ENCODE data around the gene TBCC.
A peak's percentile ranks its signal among the peaks of the same experiment; 100 is the strongest.

The TBCC gene

GRCh38 chr6:42726026-42726425 lies 19.9 kb downstream of the TBCC start:
- no peaks in the 10 kb centered on the region for H3K27me3 ChIP-seq (ENCODE audit: low read depth, low read length)
- TF ChIP-seq EZH2phosphoT487 (IDR thresholded peaks at IDR 0.05; ENCODE audit: low read depth) = no peak
- no peak for TF ChIP-seq CTCF (IDR thresholded peaks at IDR 0.05; ENCODE audit: low read depth, low read length)
- peak overlapping the region; percentile 94 for H2AFZ ChIP-seq (ENCODE audit: low read depth, low read length)
- no peaks in the 10 kb centered on the region for H3K79me2 ChIP-seq (ENCODE audit: low read length)
- H3K9ac ChIP-seq (ENCODE audit: low read length) = peak overlapping the region; percentile 53
- H3K4me1 ChIP-seq (ENCODE audit: low read length) = peaks cover 12% of the 10 kb centered on the region
- no peaks in the 10 kb centered on the region for H3K9me3 ChIP-seq (ENCODE audit: insufficient read depth, low read length)
- no peaks in the 10 kb centered on the region for H4K20me1 ChIP-seq (ENCODE audit: insufficient read depth, low read length)
- peak overlapping the region; percentile 24; the same call in 1 of the 2 replicates for H3K27ac ChIP-seq (ENCODE audit: low read length)
- H3K4me2 ChIP-seq (ENCODE audit: low read length) = peak overlapping the region; percentile 79
- peak overlapping the region; percentile 63 for H3K4me3 ChIP-seq (ENCODE audit: low read length)
- H3K36me3 ChIP-seq (replicated peaks; ENCODE audit: low read depth, low read length) = no peaks in the 10 kb centered on the region

DNA sequence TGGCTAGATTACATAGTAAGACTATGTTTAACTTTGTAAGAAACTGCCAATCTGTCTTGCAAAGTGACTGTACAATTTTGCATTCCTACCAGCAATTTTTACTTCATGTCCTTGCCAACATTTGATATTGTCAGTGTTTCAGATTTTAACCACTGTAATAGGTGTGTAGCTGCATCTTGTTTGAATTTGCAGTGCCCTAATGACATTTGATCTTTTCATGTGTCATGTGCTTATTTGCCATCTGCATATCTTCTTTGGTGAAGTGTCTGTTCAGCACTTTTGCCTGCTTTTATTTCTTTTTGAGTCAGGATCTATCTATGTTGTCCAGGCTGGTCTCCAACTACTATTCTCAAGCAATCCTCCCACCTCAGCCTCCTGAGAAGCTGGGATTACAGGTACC lies 21.1 kb downstream of the TBCC start:
- Histone ChIP-seq H3K4me1 (ENCODE audit: low read length) (peaks cover 12% of the 10 kb centered on the region), H3K9ac (ENCODE audit: low read length) (no peak overlapping the region), H3K4me3 (ENCODE audit: low read length) (no peak overlapping the region), H3K4me2 (ENCODE audit: low read length) (no peak overlapping the region), H4K20me1 (ENCODE audit: insufficient read depth, low read length) (no peaks in the 10 kb centered on the region), H2AFZ (ENCODE audit: low read depth, low read length) (no peak overlapping the region), H3K79me2 (ENCODE audit: low read length) (no peaks in the 10 kb centered on the region), H3K27ac (ENCODE audit: low read length) (no peak overlapping the region), H3K27me3 (ENCODE audit: low read depth, low read length) (peaks cover 9% of the 10 kb centered on the region; the same call in 1 of the 2 replicates), H3K36me3 (replicated peaks; ENCODE audit: low read depth, low read length) (no peaks in the 10 kb centered on the region), H3K9me3 (ENCODE audit: insufficient read depth, low read length) (no peaks in the 10 kb centered on the region)
- TF ChIP-seq CTCF (IDR thresholded peaks at IDR 0.05; ENCODE audit: low read depth, low read length) (no peak), EZH2phosphoT487 (IDR thresholded peaks at IDR 0.05; ENCODE audit: low read depth) (no peak)

DNA sequence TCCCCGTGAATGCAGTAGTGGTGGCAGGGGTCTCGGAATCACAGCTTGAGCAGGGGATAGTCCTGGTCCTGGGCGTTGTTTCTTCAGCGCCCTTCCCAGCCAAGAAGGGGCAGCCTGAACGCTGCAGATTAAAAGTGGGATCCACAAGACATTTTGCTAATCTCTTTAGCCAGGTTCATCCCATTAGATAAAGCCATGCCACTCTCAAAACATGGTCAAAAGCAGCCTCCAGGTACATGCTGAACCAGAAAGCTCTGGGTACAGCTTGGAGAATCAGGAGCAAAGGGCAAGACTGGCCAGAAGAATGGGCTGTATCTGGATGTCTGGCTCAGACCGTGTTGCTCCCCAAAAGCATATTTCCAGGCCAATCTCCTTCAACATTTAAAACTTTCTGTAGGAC lies 23.4 kb downstream of the TBCC start, which contains the start of gene PRPH2:
PRPH2 (minus strand) TSS at position 101 of the 400 bp plus-strand sequence. CDS start 263 bp downstream, outside the sequence.
- Histone ChIP-seq H3K27ac (ENCODE audit: low read length) (no peak within 1 kb of the TSS), H3K27me3 (ENCODE audit: low read depth, low read length) (peaks cover 10% of the 10 kb centered on the region; the same call in 1 of the 2 replicates), H3K4me1 (ENCODE audit: low read length) (peaks cover 15% of the 10 kb centered on the region), H4K20me1 (ENCODE audit: insufficient read depth, low read length) (no peaks in the 10 kb centered on the region), H2AFZ (ENCODE audit: low read depth, low read length) (no peak within 1 kb of the TSS), H3K36me3 (replicated peaks; ENCODE audit: low read depth, low read length) (no peaks in the 10 kb centered on the region), H3K9ac (ENCODE audit: low read length) (no peak within 1 kb of the TSS), H3K9me3 (ENCODE audit: insufficient read depth, low read length) (no peaks in the 10 kb centered on the region), H3K79me2 (ENCODE audit: low read length) (no peaks in the 10 kb centered on the region), H3K4me3 (ENCODE audit: low read length) (no peak within 1 kb of the TSS), H3K4me2 (ENCODE audit: low read length) (no peak within 1 kb of the TSS)
- TF ChIP-seq CTCF (IDR thresholded peaks at IDR 0.05; ENCODE audit: low read depth, low read length) = no peak
- no peak for TF ChIP-seq EZH2phosphoT487 (IDR thresholded peaks at IDR 0.05; ENCODE audit: low read depth)

DNA sequence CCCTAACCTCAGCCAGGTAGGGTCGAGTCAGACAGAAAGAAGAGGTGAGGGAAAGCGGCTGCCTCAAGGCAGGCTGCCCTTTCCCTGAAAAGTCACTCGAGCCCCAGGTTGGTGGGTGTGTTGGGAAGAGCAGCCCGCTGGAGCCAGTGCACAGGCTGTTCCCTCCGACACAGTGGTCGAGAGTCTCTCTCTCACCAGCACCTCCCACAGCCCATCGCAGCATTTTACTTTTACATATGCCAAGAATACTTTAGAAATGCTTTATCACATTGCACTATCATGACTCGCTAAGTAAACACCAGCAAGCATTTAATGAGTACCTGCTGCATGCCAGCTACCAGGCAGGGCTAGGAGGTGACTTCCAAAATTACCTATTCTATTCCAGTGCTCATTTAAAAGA lies 25.2 kb downstream of the TBCC start:
- no peak overlapping the region for H3K4me3 ChIP-seq (ENCODE audit: low read length)
- H3K9me3 ChIP-seq (ENCODE audit: insufficient read depth, low read length) = no peaks in the 10 kb centered on the region
- H2AFZ ChIP-seq (ENCODE audit: low read depth, low read length) = no peak overlapping the region
- H3K9ac ChIP-seq (ENCODE audit: low read length) = no peak overlapping the region
- TF ChIP-seq CTCF (IDR thresholded peaks at IDR 0.05; ENCODE audit: low read depth, low read length) (no peak), EZH2phosphoT487 (IDR thresholded peaks at IDR 0.05; ENCODE audit: low read depth) (no peak)
- H3K4me2 ChIP-seq (ENCODE audit: low read length) = no peak overlapping the region
- peaks cover 4% of the 10 kb centered on the region for H3K4me1 ChIP-seq (ENCODE audit: low read length)
- H3K36me3 ChIP-seq (replicated peaks; ENCODE audit: low read depth, low read length) = no peaks in the 10 kb centered on the region
- no peaks in the 10 kb centered on the region for H4K20me1 ChIP-seq (ENCODE audit: insufficient read depth, low read length)
- no peaks in the 10 kb centered on the region for H3K79me2 ChIP-seq (ENCODE audit: low read length)
- H3K27ac ChIP-seq (ENCODE audit: low read length) = no peak overlapping the region
- peaks cover 14% of the 10 kb centered on the region; the same call in 1 of the 2 replicates for H3K27me3 ChIP-seq (ENCODE audit: low read depth, low read length)

Data from OCI-LY3 (cell line).